IPS-18a (cell line): ENCODE results near the gene CEP126.
A peak's percentile ranks its signal among the peaks of the same experiment; 100 is the strongest.

Source experiments
- H3K27ac ChIP-seq: one replicate; pipeline ENCODE4 v1.5.1; 2013; ENCODE audit warnings: low read length
- H3K27me3 ChIP-seq: one replicate; pipeline ENCODE4 v1.6.1; 2013; ENCODE audit warnings: mild to moderate bottlenecking, low read length; ENCODE audit not compliant: control insufficient read depth, insufficient read depth
- H3K36me3 ChIP-seq: one replicate; pipeline ENCODE4 v1.6.1; 2013; ENCODE audit warnings: low read depth, low read length; ENCODE audit not compliant: control insufficient read depth
- H3K4me1 ChIP-seq: one replicate; pipeline ENCODE4 v1.6.1; 2013; ENCODE audit warnings: low read depth, low read length; ENCODE audit not compliant: control insufficient read depth
- H3K4me3 ChIP-seq: one replicate; pipeline ENCODE4 v1.5.1; 2013; ENCODE audit warnings: low read length
- H3K9ac ChIP-seq: one replicate; pipeline ENCODE4 v1.6.1; 2013; ENCODE audit warnings: mild to moderate bottlenecking, low read length, moderate library complexity
- H3K9me3 ChIP-seq: one replicate; pipeline ENCODE4 v1.6.1; 2013; ENCODE audit warnings: low read depth, low read length; ENCODE audit not compliant: control insufficient read depth

Gene CEP126

GRCh38 chr11:102017026-102017425 lies 102.2 kb downstream of the CEP126 start:
- no peak overlapping the region for H3K27ac ChIP-seq
- no peaks in the 10 kb centered on the region for H3K36me3 ChIP-seq
- no peaks in the 10 kb centered on the region for H3K27me3 ChIP-seq
- no peaks in the 10 kb centered on the region for H3K9me3 ChIP-seq
- no peaks in the 10 kb centered on the region for H3K4me1 ChIP-seq
- H3K9ac ChIP-seq = no peak overlapping the region
- H3K4me3 ChIP-seq = no peak overlapping the region

GRCh38 chr11:102026217-102026616 lies 111.4 kb downstream of the CEP126 start:
- no peaks in the 10 kb centered on the region for H3K4me1 ChIP-seq
- H3K27ac ChIP-seq = no peak overlapping the region
- no peaks in the 10 kb centered on the region for H3K9me3 ChIP-seq
- no peak overlapping the region for H3K4me3 ChIP-seq
- no peaks in the 10 kb centered on the region for H3K36me3 ChIP-seq
- no peaks in the 10 kb centered on the region for H3K27me3 ChIP-seq
- no peak overlapping the region for H3K9ac ChIP-seq

GRCh38 chr11:102026959-102027358 lies 112.1 kb downstream of the CEP126 start:
- no peak overlapping the region for H3K27ac ChIP-seq
- H3K4me1 ChIP-seq = no peaks in the 10 kb centered on the region
- H3K27me3 ChIP-seq = no peaks in the 10 kb centered on the region
- no peak overlapping the region for H3K4me3 ChIP-seq
- H3K9ac ChIP-seq = no peak overlapping the region
- H3K36me3 ChIP-seq = no peaks in the 10 kb centered on the region
- no peaks in the 10 kb centered on the region for H3K9me3 ChIP-seq

- Histone ChIP-seq H3K9me3 (no peaks in the 10 kb centered on the region), H3K27me3 (no peaks in the 10 kb centered on the region), H3K9ac (no peak overlapping the region), H3K27ac (no peak overlapping the region), H3K4me1 (no peaks in the 10 kb centered on the region), H3K4me3 (no peak overlapping the region), H3K36me3 (no peaks in the 10 kb centered on the region)
Measured at GRCh38 chr11:102036757-102037156, 121.9 kb downstream of the CEP126 start.

- no peaks in the 10 kb centered on the region for H3K27me3 ChIP-seq
- H3K9ac ChIP-seq = peak overlapping the region; percentile 56
- no peak overlapping the region for H3K27ac ChIP-seq
- H3K36me3 ChIP-seq = no peaks in the 10 kb centered on the region
- H3K4me3 ChIP-seq = peak overlapping the region; percentile 59
- H3K9me3 ChIP-seq = no peaks in the 10 kb centered on the region
- H3K4me1 ChIP-seq = no peaks in the 10 kb centered on the region
Measured at GRCh38 chr11:102046841-102047240, 132.0 kb downstream of the CEP126 start.

GRCh38 chr11:102047305-102047924 lies 132.6 kb downstream of the CEP126 start, which contains the start of gene CFAP300:
TSS of gene CFAP300 (plus strand) at chr11:102047437. CDS start at chr11:102047471, 34 bp downstream.
- Histone ChIP-seq H3K27ac (no peak within 1 kb of the TSS), H3K9me3 (no peaks in the 10 kb centered on the region), H3K4me1 (no peaks in the 10 kb centered on the region), H3K36me3 (no peaks in the 10 kb centered on the region), H3K27me3 (no peaks in the 10 kb centered on the region), H3K4me3 (peak within 1 kb of the TSS; percentile 59), H3K9ac (peak within 1 kb of the TSS; percentile 56)
